Activated CD8-positive, alpha-beta memory T cell treated with anti-CD3 and anti-CD28 coated beads for 1 hour (primary cell): ENCODE measurements around the gene CKMT1A.
"Not testable (repeated sequence)": the region's sequence is repeated elsewhere in the genome, so short reads cannot be mapped to it uniquely, and the experiment has no call there.

Source experiments
- DNase-seq, 2 donors: peaks; one replicate each; pipeline ENCODE4 v3.0.0-alpha.2; 2020; ENCODE audit warnings: low read depth in 1 of 2; ENCODE audit errors: extremely low read depth in 1 of 2

CKMT1A gene

GRCh38 chr15:43746903-43747309 is 53.2 kb downstream of the CKMT1A start:
- not testable (repeated sequence) for DNase-seq

DNA sequence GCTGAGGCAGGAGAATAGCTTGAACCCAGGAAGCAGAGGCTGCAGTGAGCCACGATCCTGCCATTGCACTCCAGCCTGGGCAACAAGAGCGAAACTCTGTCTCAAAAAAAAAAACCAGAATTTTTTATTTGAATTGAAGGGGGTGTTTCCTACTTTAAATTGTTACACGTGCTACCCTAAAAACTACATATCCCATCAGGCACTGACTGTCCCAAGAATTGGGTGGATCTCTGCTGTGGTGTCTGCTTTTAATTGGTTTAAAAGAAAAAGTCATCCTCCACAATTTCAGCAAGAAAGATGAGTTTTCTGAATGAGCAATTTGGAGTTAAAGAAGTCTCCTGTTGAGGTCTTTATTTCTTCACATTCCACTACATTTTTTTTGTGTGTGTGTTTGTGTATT is 54.7 kb downstream of the CKMT1A start:
- DNase-seq, result no peak
